AG04450 (cell line): Measurements from ENCODE around the gene AUTS2. TPM values are rescaled to one million over a fixed set of nuclear protein-coding genes. Genes with fewer than 3 reads are reported as not detected.

Experiments used
- CTCF ChIA-PET: fragments of 300-600, 350-600 bp; formaldehyde crosslinking; extraction: SDS; loops from one replicate; lab custom pipeline; 2022; ENCODE audit warnings: antibody characterized with exemption, inconsistent platforms; lab: Charles Lee
- POLR2A ChIA-PET: fragments of 350-600 bp; formaldehyde crosslinking; extraction: SDS; loops from one replicate; lab custom pipeline; 2021; ENCODE audit warnings: antibody characterized with exemption, inconsistent platforms; lab: Yijun Ruan, JAX
- DNase-seq: peaks from one replicate; pipeline ENCODE4 v3.0.0-alpha.2; 2011; ENCODE audit warnings: low read depth, low spot score
- H3K27ac ChIP-seq: one replicate; pipeline ENCODE4 v1.5.1; 2012; ENCODE audit warnings: low read depth, low read length, control low read depth
- H3K27me3 ChIP-seq: one replicate; pipeline ENCODE4 v1.6.0; 2012; ENCODE audit warnings: low read length; ENCODE audit not compliant: control insufficient read depth, insufficient read depth
- H3K4me3 ChIP-seq: 2 replicates; pipeline ENCODE4 v1.5.1; 2011; ENCODE audit warnings: mild to moderate bottlenecking, low read depth, low read length, control low read depth
- H3K9me3 ChIP-seq: 2 replicates; pipeline ENCODE4 v1.5.1; 2012; ENCODE audit warnings: low read length; ENCODE audit not compliant: control insufficient read depth, insufficient read depth
- polyA plus RNA-seq: library from polyadenylated mRNA; depleted of rRNA; stranded (reverse); fragments of >200 nt; gene quantifications from 2 replicates; pipeline ENCODE4 v1.2.3, GENCODE V29; 2011
- TF ChIP-seq, protein P1 (sequence below): IDR thresholded peaks from 2 replicates; pipeline ENCODE4 v1.5.1; 2011; ENCODE audit warnings: low read depth, low read length, control low read depth, inconsistent platforms

Gene AUTS2
- polyA plus RNA-seq, 1 experiment: 1.5 TPM

DNA sequence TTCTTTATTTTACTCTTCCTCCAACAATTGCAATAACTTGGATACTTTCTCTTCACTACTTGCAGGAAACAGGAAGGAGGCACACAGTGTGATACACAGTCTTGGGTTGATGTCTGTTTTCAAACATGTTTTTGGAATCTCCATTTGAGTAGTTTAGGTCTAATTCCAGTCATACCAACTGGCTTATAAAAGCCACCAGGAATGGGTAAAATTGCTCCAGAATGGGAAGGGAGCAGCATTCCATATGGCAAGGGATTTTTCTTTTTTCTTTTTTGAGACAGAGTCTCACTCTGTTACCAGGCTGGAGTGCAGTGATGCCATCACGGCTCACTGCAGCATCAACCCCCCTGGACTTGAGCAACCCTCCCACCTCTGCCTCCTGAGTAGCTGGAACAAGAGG lies 988.5 kb downstream of the AUTS2 start:
- H3K4me3 ChIP-seq: no peak overlapping the region
- ChIA-PET CTCF (no interaction called here), POLR2A (no interaction called here)
- TF ChIP-seq, protein P1, sequence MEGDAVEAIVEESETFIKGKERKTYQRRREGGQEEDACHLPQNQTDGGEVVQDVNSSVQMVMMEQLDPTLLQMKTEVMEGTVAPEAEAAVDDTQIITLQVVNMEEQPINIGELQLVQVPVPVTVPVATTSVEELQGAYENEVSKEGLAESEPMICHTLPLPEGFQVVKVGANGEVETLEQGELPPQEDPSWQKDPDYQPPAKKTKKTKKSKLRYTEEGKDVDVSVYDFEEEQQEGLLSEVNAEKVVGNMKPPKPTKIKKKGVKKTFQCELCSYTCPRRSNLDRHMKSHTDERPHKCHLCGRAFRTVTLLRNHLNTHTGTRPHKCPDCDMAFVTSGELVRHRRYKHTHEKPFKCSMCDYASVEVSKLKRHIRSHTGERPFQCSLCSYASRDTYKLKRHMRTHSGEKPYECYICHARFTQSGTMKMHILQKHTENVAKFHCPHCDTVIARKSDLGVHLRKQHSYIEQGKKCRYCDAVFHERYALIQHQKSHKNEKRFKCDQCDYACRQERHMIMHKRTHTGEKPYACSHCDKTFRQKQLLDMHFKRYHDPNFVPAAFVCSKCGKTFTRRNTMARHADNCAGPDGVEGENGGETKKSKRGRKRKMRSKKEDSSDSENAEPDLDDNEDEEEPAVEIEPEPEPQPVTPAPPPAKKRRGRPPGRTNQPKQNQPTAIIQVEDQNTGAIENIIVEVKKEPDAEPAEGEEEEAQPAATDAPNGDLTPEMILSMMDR: no peak
- H3K27ac ChIP-seq: no peak overlapping the region
- no peaks in the 10 kb centered on the region for H3K9me3 ChIP-seq
- peaks cover 3% of the 10 kb centered on the region for H3K27me3 ChIP-seq
- DNase-seq: no peak

DNA sequence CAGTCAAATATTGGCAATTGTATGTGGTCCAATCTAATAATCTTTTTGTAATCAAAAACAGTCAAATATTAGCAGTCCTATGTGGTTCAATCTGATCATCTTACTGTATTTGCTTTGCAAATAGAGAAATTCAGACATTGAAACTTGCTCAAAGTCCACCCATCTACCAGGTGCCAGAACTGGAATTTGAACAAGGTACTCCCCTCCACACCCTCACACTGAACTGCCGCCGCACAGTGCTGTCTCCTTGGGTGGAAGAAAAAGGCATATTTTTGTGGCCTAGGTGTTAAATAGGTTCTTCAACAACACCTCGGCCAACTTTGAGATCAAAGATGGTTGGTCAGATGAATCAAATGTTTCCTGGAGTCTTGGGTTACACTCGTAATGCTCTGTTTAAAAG lies 989.5 kb downstream of the AUTS2 start:
- TF ChIP-seq, protein P1: no peak
- Histone ChIP-seq H3K4me3 (no peak overlapping the region), H3K27me3 (peaks cover 3% of the 10 kb centered on the region), H3K27ac (no peak overlapping the region), H3K9me3 (no peaks in the 10 kb centered on the region)
- POLR2A ChIA-PET: no interaction called here
- CTCF ChIA-PET: no interaction called here
- no peak for DNase-seq

DNA sequence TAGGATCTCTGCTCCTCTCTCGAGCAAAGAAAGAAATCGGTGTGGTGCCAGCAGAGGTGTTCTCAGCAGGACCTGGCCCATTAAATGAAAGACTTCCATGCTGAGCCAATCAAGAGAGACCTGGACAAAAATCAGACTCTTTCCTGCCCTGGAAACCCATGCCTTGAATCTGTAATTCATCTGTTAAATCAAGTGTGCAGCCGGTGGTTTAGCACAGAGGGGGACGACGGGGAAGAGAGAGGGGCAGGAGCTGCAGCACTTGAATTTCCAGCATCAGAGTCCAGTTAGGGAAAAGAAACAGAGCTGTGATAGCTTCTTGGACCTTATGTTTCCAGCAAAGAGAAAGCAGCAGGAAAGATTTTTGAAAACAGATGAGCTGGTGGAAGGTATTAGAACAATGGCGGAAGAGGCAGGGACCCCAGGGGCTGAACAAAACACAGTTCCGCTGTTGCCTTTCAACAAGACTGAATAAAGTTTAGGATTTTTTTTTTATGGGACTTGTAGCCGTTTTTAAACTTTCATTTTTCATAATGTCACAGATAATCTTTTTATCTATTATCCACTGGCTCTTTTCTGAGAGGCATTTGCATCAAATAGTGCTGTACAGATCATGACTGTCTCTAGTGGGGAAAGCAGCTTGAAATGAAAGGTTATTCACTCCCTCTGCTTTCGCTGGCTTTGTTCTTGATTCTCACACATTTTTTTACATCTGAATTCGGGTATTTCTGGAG lies 990.1 kb downstream of the AUTS2 start:
- TF ChIP-seq, protein P1: no peak
- Histone ChIP-seq H3K4me3 (no peak overlapping the region), H3K9me3 (no peaks in the 10 kb centered on the region), H3K27ac (no peak overlapping the region), H3K27me3 (peaks cover 3% of the 10 kb centered on the region)
- CTCF ChIA-PET: no interaction called here
- no peak for DNase-seq
- POLR2A ChIA-PET: no interaction called here

DNA sequence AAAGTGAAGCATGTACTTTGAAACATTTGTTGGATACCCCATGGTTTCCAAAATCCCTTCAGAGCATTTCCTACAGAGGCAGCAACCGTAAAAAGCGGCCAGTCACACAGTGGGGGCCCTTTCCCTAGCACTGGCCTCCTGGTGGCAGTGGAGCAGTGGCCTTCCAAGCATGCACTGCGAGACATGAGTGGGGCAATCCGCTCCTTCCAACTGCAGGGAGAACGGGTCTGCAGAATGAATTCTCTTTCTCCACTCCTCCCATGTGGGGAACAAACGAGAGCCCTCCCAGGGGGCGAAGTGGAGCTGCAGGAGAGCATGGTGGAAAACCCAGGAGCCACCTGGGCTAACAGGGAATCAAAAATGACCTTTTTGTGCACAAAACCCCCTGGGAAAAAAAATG lies 990.7 kb downstream of the AUTS2 start:
- CTCF ChIA-PET: no interaction called here

DNA sequence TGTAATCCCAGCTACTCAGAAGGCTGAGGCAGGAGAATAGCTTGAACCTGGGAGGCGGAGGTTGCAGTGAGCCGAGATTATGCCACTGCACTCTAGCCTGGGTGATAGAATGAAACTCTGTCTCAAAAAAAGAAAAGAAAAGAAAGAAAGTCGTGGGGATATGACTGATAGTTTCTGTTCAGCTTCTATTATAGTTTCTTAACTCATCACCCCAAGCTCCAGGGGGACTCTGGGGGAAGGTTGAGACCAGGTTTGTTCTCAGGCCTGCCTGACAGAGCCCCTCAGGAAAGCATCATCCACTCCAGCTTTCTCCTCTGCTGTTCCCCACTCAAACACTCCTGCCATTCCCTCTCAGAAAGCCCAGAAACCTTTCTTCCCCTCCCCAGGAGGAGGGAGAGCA lies 991.3 kb downstream of the AUTS2 start:
- Histone ChIP-seq H3K9me3 (no peaks in the 10 kb centered on the region), H3K4me3 (no peak overlapping the region), H3K27ac (no peak overlapping the region), H3K27me3 (peaks cover 3% of the 10 kb centered on the region)
- TF ChIP-seq, protein P1: no peak
- ChIA-PET POLR2A (no interaction called here), CTCF (interaction anchor here (1.0 kb wide), 1 partner anchor 16 kb away, joined by 3 read pairs; no protein-coding TSS in a partner anchor)
- DNase-seq: no peak

More for the DNA sequence above, 990.7 kb downstream of the AUTS2 start:
- DNase-seq: no peak
- TF ChIP-seq, protein P1: no peak
- POLR2A ChIA-PET: no interaction called here
- Histone ChIP-seq H3K27me3 (peaks cover 3% of the 10 kb centered on the region), H3K27ac (no peak overlapping the region), H3K9me3 (no peaks in the 10 kb centered on the region), H3K4me3 (no peak overlapping the region)
